Keratinocyte (primary cell): ENCODE data around the gene AFG3L2. TPM values are rescaled to one million over a fixed set of nuclear protein-coding genes. Genes with fewer than 3 reads are reported as not detected.

Experiments used
- DNase-seq: peaks from one replicate; pipeline ENCODE4 v3.0.0-alpha.2; 2011; ENCODE audit warnings: low read depth, missing footprints, low spot score
- FAIRE-seq: peaks from 2 replicates; lab custom pipeline; 2011; peaks lifted over from hg19 to GRCh38; lab: Jason Lieb, UNC
- H2AFZ ChIP-seq: 2 replicates; pipeline ENCODE4 v1.6.0; 2012; ENCODE audit warnings: low read length, control low read depth, inconsistent platforms; ENCODE audit not compliant: control insufficient read depth
- H3K27ac ChIP-seq: 2 replicates; pipeline ENCODE4 v1.5.1; 2011; ENCODE audit warnings: low read length; ENCODE audit not compliant: control insufficient read depth, insufficient read depth
- H3K27me3 ChIP-seq: 3 replicates; pipeline ENCODE4 v1.6.0; 2011; ENCODE audit warnings: low read length; ENCODE audit not compliant: control insufficient read depth, insufficient read depth; ENCODE audit errors: extremely low read depth
- H3K36me3 ChIP-seq, 2 experiments: 2 replicates in 1 of 2; 3 replicates in 1 of 2; pipeline ENCODE4 v1.5.1; 2011; ENCODE audit warnings: low read length in 2 of 2, mild to moderate bottlenecking in 1 of 2; ENCODE audit not compliant: control insufficient read depth in 2 of 2, insufficient read depth in 2 of 2; ENCODE audit errors: extremely low read depth in 1 of 2
- H3K4me1 ChIP-seq: 3 replicates; pipeline ENCODE4 v1.5.1; 2011; ENCODE audit warnings: low read length; ENCODE audit not compliant: control insufficient read depth, insufficient read depth; ENCODE audit errors: extremely low read depth
- H3K4me2 ChIP-seq: 3 replicates; pipeline ENCODE4 v1.6.0; 2011; ENCODE audit warnings: low read depth, low read length; ENCODE audit not compliant: control insufficient read depth, insufficient read depth; ENCODE audit errors: extremely low read depth
- H3K4me3 ChIP-seq, 3 experiments: fragments of 200-600 bp in 1 of 3; sonication (generic) in 1 of 3; 2 replicates in 2 of 3; 3 replicates in 1 of 3; pipeline ENCODE4 v1.5.1; 2011 to 2016; ENCODE audit warnings: low read length in 3 of 3, mild to moderate bottlenecking in 3 of 3, control low read depth in 2 of 3, inconsistent platforms in 1 of 3, low read depth in 1 of 3, mixed read lengths in 1 of 3, mixed run types in 1 of 3, moderate library complexity in 1 of 3; ENCODE audit not compliant: control insufficient read depth in 2 of 3, insufficient read depth in 2 of 3; ENCODE audit errors: extremely low read depth in 1 of 3
- H3K79me2 ChIP-seq: 2 replicates; pipeline ENCODE4 v1.6.0; 2012; ENCODE audit warnings: low read length; ENCODE audit not compliant: control insufficient read depth, insufficient read depth
- H3K9ac ChIP-seq: 3 replicates; pipeline ENCODE4 v1.6.0; 2011; ENCODE audit warnings: low read length; ENCODE audit not compliant: control insufficient read depth, insufficient read depth; ENCODE audit errors: extremely low read depth
- H3K9me1 ChIP-seq: 3 replicates; pipeline ENCODE4 v1.6.0; 2011; ENCODE audit warnings: low read length; ENCODE audit not compliant: control insufficient read depth, insufficient read depth; ENCODE audit errors: extremely low read depth
- H3K9me3 ChIP-seq: 2 replicates; pipeline ENCODE4 v1.5.1; 2012; ENCODE audit warnings: low read depth, low read length; ENCODE audit not compliant: control insufficient read depth
- H4K20me1 ChIP-seq: 3 replicates; pipeline ENCODE4 v1.6.0; 2011; ENCODE audit warnings: low read length; ENCODE audit not compliant: control insufficient read depth, insufficient read depth; ENCODE audit errors: extremely low read depth
- EZH2 ChIP-seq: IDR thresholded peaks from one replicate; pipeline ENCODE4 v1.6.1; 2012; ENCODE audit warnings: inconsistent platforms, mild to moderate bottlenecking, low read length, moderate library complexity
- dilution Hi-C: fragments of 300-500 bp; cut with MboI; formaldehyde crosslinking; loops from one replicate; pipeline ENCODE4 v1.7.0; 2020; ENCODE audit warnings: low sequenced_read_pairs; ENCODE audit not compliant: extremely low pct_ligation_motif_present
- polyA plus RNA-seq, 5 experiments: library from polyadenylated mRNA; depleted of rRNA in 3 of 5; stranded (reverse) in 3 of 5; stranded (forward) in 1 of 5; unstranded in 1 of 5; fragments of >200 nt; gene quantifications; 1 replicate in 1 of 5; 2 replicates in 3 of 5; 3 replicates in 1 of 5; pipeline versions ENCODE4 v1.2.1 to v1.2.3, GENCODE V29; 2011 to 2012; ENCODE audit warnings: missing spikeins in 2 of 5, low read depth in 1 of 5, low replicate concordance in 1 of 5
- TF ChIP-seq, protein P1 (sequence below), 3 experiments: IDR thresholded peaks in 1 of 3; conservative IDR thresholded peaks in 1 of 3; optimal IDR thresholded peaks in 1 of 3; 2 replicates in 2 of 3; 3 replicates in 1 of 3; pipeline versions ENCODE3 to v1.5.1; 2011; ENCODE audit warnings: low read length in 3 of 3, mild to moderate bottlenecking in 3 of 3, moderate library complexity in 2 of 3, control low read depth in 1 of 3, inconsistent platforms in 1 of 3; ENCODE audit not compliant: insufficient read depth in 2 of 3; ENCODE audit errors: extremely low read depth in 1 of 3

AFG3L2 gene
- polyA plus RNA-seq, 1 donor (not counting 4 experiments of a cell fraction or from before 2014, with no cell fraction given) = 47.5 TPM

DNA sequence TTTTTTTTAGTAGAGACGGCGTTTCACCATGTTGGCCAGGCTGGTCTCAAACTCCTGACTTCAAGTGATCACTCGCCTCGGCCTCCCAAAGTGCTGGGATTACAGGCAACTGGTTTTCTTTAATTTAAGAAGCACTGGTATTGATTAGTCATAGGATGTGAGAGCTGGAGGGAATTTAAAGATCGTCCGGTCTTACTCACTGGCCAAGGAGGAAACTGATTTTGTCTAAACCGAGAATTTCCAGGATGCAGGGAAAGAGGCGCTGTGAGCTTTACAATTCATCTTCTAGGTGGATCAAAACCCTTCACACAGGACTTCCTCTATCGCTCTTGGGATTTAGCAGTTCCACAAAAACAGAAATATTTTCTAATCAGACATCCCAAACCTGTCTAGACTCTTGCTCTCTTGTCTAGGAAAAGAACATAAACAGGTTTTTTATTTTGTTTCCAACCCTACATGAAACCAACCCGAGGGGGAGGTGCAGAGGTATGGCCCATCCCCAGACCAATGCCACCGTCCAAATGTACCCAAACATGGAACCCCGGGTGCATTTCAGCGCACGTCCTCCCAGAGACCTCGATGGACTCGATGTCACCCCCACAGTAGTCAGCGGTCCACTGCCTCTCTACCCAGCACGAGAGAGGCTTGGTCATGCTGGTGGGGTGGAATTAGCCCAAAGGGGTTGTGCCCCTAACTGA, 81.5 kb downstream of the AFG3L2 start:
- Histone ChIP-seq H3K4me2 (no peak overlapping the region), H3K27ac (no peak overlapping the region), H3K4me3 (no peak overlapping the region), H2AFZ (no peak overlapping the region), H3K9ac (no peak overlapping the region), H3K4me1 (no peaks in the 10 kb centered on the region), H3K36me3 (no peaks in the 10 kb centered on the region), H3K27me3 (no peaks in the 10 kb centered on the region), H4K20me1 (no peaks in the 10 kb centered on the region), H3K79me2 (no peaks in the 10 kb centered on the region), H3K9me3 (no peaks in the 10 kb centered on the region), H3K9me1 (no peaks in the 10 kb centered on the region)
- FAIRE-seq (no peak), DNase-seq (no peak)
- dilution Hi-C loops = no loop called here
- TF ChIP-seq EZH2 = no peak
- TF ChIP-seq, protein P1, sequence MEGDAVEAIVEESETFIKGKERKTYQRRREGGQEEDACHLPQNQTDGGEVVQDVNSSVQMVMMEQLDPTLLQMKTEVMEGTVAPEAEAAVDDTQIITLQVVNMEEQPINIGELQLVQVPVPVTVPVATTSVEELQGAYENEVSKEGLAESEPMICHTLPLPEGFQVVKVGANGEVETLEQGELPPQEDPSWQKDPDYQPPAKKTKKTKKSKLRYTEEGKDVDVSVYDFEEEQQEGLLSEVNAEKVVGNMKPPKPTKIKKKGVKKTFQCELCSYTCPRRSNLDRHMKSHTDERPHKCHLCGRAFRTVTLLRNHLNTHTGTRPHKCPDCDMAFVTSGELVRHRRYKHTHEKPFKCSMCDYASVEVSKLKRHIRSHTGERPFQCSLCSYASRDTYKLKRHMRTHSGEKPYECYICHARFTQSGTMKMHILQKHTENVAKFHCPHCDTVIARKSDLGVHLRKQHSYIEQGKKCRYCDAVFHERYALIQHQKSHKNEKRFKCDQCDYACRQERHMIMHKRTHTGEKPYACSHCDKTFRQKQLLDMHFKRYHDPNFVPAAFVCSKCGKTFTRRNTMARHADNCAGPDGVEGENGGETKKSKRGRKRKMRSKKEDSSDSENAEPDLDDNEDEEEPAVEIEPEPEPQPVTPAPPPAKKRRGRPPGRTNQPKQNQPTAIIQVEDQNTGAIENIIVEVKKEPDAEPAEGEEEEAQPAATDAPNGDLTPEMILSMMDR (optimal IDR thresholded peaks at IDR 0.05 in 1 of 3, IDR thresholded peaks at IDR 0.05 in 1 of 3, conservative IDR thresholded peaks at IDR 0.05 in 1 of 3; ENCODE audit: extremely low read depth in 1 of 3, insufficient read depth in 2 of 3, low read length in 3 of 3) = no peak

- peaks cover 4% of the 10 kb centered on the region for H3K4me1 ChIP-seq
- H3K79me2 ChIP-seq = no peaks in the 10 kb centered on the region
- H3K4me3 ChIP-seq = no peak overlapping the region
- H3K9ac ChIP-seq = no peak overlapping the region
- dilution Hi-C loops = no loop called here
- TF ChIP-seq EZH2 = no peak
- TF ChIP-seq, protein P1 (optimal IDR thresholded peaks at IDR 0.05 in 1 of 3, IDR thresholded peaks at IDR 0.05 in 1 of 3, conservative IDR thresholded peaks at IDR 0.05 in 1 of 3; ENCODE audit: extremely low read depth in 1 of 3, insufficient read depth in 2 of 3, low read length in 3 of 3) = no peak
- H3K9me1 ChIP-seq = no peaks in the 10 kb centered on the region
- no peaks in the 10 kb centered on the region for H3K27me3 ChIP-seq
- no peaks in the 10 kb centered on the region for H3K9me3 ChIP-seq
- FAIRE-seq (no peak), DNase-seq (no peak)
- no peaks in the 10 kb centered on the region for H3K36me3 ChIP-seq
- H4K20me1 ChIP-seq = no peaks in the 10 kb centered on the region
- H3K4me2 ChIP-seq = no peak overlapping the region
- H2AFZ ChIP-seq = no peak overlapping the region
- H3K27ac ChIP-seq = no peak overlapping the region
Measured at GRCh38 chr18:12293831-12294230, 83.2 kb downstream of the AFG3L2 start.
